Peyer's patch (tissue), 4 donors: ENCODE data around the gene KRTAP4-11.
"Not testable (repeated sequence)": the region's sequence is repeated elsewhere in the genome, so short reads cannot be mapped to it uniquely, and the experiment has no call there.

Experiments
- CTCF ChIP-seq, 6 experiments: fragments of 450-650 bp in 4 of 6; fragments of 200-600 bp in 2 of 6; sonication (generic) in 1 of 6; IDR thresholded peaks; one replicate each; pipeline ENCODE4 v1.5.1; 2017 to 2019; ENCODE audit warnings: antibody characterized with exemption in 6 of 6, mild to moderate bottlenecking in 3 of 6, moderate library complexity in 1 of 6
- POLR2A ChIP-seq, 2 donors: fragments of 450-650 bp; IDR thresholded peaks; one replicate each; pipeline ENCODE4 v1.5.1; 2017; ENCODE audit warnings: antibody characterized with exemption in 2 of 2, mild to moderate bottlenecking in 2 of 2, moderate library complexity in 2 of 2

GRCh38 chr17:41108728-41109386, 9.3 kb downstream of the KRTAP4-11 start:
- not testable (repeated sequence) for TF ChIP-seq CTCF, POLR2A (IDR thresholded peaks at IDR 0.05)
